NCI-H524 treated with DMSO at 0.1 percent for 48 hours (cell line): ENCODE measurements around the gene DTNB.
"Not testable (repeated sequence)": the region's sequence is repeated elsewhere in the genome, so short reads cannot be mapped to it uniquely, and the experiment has no call there.

ENCODE experiments used
- DNase-seq: peaks from one replicate; lab custom pipeline; 2025; lab: John Stamatoyannopoulos, UW

The DTNB gene

DNA sequence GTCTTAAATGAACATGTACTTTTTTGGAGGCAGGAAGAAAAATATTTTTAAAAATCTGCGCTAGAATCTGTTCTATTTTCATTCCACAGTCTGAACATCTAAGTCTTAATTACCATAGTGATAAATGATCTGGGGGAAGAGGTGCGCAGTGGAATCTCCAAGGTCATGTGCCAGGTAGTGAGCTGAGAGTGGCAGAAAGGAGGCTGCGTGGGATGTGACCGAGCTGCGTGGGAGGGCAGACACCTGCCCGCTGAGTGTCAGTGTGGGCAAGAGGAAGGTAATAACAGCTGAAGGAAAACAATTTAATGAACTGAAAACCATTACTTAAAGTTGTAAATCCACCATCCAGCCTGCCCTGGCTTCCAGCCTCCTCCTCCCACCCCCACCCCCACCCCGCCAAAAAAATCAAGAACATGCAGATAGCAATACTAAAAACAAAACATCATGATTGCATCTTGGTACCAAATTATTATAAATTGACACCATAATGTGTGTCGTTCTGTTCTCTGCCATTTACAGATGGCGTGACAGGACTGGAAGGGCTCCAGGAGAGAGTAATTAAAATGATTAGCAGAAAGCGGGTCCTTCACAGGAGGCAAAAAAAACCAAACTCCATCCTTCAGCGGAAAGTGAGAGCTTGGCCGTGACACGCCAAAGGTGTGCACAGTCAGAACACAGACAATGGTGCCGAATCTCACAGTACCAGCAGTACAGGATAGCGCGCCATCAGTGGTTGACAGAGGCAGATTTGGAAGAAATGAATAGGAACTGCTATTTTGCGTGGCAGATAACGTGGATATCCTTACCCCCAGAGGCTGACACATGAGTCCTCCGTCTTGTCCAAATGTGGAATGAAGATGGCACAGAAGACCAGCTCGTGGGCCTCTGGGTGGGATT is 11.4 kb upstream of the DTNB start:
- no peak for DNase-seq

DNA sequence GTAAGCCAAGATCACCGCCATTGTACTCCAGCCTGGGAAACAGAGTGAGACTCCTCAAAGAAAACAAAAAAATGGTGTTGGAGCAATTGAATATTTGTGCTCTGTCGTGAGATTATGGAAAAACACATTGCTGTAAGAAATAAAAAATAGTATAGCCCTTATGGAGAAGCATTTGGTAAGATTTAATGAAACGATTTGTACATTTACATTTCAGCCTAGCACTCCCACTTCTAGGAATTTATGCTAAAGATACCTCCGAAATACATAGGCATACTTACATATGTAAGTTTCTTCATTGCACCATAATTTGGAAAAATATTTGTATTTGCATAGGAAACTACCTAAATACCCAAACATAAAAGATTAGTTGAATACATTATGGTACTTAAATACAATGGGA is 8.7 kb upstream of the DTNB start:
- no peak for DNase-seq

DNA sequence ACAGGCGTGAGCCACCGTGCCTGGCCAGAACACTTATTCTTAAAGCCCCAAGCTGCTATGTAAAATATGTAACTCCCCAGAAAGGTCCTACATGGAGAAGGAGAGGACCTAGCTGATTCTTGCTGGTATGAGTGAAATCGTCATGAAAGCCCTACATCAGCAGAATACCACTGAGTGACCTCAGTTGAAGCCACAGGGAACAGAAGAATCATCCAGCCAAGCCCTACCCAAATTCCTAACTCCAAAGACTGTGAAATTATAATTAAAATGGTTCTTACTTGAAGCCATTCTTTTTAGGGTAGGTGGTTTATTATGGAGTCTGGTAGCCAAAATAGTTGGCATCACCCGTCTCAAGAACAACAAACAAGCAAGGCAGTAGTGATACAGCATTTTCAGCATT is 4.5 kb upstream of the DTNB start:
- no peak for DNase-seq

DNA sequence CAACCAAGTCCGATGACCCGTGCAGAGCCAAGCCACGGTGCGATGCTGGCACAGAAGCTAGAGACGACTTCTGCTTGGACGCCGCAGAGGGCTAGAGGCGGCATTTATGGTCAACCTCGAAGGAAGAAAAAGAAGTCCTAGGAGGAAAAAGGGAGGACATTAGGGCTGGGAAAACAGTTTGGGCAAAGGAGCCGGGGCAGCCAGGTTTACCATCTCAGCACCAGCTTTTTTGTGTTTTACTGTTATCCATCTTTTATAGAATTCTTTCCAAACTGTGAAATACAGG is 643 bp upstream of the DTNB start:
- no peak for DNase-seq

DNA sequence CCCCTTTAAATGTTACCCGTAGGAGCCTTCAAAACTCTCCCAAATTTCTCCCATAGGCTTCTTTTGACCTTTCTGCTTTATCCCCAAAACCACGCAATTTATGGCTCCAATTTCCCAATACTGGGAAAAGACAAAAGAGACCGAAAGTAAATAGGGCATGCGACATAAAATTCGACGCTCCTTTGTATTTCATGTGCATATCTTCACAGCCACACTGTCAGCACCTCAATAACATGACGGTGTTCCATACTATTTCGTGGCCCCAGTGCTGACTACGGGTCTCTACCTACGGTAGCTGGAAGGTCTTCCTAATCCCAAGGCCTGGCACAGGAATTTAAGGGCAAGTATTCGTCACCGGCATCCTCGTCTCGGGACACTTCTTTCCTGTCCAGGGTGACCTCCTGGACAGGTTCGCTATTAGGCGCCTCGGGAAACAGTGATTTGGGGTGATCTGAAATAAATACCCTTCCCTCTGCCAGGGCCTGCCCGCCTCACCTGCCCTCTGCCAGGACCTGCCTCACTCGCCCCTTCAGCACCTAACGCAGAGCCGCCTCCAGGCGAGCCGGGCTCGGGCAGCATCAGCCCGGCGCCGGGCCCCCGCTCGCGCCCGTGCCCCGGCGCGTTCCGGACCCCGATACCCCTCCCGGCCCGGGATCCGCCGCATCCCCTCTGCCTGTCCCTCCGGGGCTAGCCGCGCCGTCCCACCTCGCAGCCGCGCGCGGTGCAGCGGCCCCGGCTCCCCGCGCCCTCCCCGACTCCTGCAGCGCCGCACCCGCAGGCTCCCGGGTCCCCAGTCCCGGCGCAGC is 680 bp downstream of the DTNB start:
- DNase-seq: no peak

DNA sequence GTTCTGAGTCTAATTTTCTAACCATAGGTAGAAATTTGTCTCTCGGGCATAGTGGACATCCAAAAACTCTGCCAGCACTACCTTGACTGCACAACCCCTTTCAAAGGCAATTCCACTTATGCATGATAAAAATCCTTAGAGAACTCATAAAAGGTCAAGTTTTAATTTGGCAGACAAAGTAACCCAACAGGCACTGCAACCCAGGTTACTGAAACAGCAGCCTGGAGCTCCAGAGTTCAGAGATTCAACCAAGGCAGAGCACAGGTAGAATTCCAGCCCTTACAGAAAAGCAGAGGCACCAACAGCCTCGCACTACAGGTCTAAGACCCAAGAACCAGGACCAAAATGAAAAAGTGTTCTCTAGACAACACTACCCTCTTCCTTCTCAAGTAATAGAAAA is 1.8 kb downstream of the DTNB start:
- no peak for DNase-seq

DNA sequence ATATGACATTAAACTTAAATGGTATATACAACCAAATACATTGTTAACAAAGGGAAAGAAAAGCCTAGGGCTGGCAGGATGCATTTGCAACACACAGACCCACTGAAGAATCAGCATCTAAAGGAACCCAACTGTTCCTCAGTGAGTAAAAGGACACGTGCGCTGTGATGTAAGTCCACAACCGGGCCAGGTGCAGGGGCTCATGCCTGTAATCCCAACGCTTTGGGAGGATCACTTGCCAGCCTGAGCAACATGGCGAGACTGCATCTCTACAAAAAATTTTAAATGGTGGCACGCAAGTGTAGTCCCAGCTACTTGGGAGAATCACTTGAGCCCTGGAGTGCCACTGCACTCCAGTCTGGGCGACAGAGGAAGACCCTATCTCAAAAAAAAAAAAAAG is 3.9 kb downstream of the DTNB start:
- DNase-seq: no peak

DNA sequence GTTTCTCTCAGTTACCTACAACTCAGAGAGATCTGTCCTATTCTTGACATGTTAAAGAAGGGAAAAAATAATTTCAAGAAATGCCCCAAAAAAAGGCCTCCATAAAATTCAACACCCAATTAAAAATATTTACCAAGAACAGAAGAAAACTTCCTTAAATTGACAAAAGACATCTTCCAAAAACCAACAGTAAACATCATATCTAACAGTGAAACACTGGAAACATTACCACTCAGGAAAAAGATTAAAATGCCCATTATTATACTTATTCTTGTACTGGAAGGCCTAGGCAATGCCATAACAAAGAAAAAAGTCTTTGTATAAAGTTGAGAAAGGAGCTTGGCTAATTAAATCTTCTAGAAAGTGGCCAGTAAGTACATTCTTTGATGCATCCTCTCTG is 7.2 kb downstream of the DTNB start:
- no peak for DNase-seq

DNA sequence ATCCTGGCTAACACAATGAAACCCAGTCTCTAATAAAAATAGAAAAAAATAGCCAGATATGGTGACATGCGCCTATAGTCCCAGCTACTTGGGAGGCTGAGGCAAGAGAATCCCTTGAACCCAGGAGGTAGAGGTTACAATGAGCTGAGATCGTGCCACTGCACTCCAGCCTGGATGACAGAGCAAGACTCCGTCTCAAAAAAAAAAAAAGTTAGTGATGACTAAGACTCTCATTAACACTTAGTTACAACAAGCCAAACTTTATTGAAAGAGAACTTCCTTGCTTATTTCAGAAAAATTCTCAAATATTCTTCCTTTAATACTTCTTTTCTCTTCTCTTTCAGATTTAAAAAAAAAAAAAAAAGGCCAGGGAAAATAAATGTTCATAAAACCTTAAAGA is 7.9 kb downstream of the DTNB start:
- DNase-seq: not testable (repeated sequence)

DNA sequence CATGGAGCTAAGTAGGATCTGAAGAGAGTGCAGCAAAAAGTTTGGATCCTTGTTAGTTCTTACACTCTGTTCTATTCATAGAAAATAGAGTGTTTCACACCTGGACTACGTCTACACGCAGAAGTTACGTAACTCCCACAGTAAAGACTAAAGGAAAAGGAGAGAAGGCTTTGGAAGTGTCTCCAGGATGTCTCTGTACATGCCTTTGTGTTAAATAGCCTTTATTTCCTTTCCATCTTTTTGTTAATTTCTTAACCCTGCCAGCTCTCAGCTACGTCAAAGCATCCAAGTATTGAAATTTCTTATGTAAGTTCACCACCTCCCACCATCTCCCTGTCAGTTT is 8.4 kb downstream of the DTNB start:
- no peak for DNase-seq

DNA sequence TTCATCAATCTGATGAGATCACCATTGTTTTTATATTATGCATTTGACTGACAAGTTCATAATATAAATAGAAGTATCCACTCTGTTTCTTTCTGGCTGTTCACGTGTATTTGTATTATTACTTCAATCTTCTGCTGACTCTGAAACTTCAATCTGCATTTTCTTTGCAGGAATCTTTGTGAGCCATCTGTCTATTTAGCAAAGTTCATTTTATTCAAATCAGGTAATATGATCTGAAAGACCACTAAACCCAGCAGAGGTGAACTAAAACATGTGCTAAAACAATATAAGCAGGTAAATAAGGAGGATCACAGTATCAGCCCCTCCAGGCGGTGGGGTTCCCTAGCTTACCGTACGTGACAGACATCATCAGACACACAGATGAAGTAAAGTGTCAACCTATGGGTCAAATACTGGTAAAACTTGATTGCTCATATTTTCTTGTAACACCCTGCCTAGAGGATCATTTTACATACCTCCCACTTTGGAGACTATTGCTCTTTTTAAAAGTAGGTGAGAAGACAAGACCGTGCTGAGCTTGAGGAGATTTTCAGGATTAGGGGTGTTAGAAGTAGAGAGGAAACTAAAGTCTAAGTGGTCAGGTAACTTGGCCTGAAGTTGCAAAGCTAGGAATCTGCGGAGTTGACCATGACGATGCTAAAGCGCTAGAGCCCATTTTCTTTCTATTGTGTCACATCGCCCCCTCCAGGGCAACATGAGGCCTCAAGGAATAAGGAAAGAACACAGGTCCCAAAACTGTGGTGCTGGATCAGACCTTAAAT is 9.0 kb downstream of the DTNB start:
- peak; percentile 80 for DNase-seq

DNA sequence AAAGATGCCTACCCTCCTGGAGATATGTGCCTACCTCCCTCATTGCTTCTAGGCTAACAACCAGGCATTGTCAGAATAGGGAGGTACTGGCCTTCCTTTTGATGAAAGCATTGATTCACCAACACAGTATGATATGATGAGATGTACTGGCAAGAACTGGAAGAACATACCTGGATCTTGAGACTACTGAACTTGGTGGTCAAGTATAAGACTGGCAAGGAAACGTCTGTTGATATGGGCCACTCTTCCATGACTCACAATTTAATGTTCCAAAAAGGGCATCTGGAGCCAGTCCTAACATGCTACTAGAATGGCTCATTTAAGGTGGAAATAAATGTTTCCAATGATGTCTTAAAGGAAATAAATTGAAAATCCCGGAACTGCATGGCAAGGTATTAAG is 18.1 kb downstream of the DTNB start:
- DNase-seq: no peak

DNA sequence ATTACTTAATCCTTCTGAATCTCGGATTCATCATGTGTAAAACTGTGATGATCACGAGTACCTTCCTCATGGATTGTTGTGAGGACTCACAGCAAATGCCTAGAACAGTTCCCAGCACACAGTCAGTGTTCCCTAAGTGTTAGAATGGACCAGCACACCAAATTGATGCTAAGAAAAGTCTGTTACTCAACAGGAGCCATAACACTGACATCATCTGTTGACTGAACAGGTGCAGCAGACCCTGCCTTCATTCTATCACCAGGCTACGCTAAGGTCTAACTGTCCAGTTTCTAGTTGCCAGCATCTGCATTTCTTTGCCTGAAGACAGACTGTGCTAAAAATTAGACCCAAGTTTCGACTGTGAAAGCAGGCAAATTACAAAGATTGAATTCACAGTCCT is 18.6 kb downstream of the DTNB start:
- no peak for DNase-seq

DNA sequence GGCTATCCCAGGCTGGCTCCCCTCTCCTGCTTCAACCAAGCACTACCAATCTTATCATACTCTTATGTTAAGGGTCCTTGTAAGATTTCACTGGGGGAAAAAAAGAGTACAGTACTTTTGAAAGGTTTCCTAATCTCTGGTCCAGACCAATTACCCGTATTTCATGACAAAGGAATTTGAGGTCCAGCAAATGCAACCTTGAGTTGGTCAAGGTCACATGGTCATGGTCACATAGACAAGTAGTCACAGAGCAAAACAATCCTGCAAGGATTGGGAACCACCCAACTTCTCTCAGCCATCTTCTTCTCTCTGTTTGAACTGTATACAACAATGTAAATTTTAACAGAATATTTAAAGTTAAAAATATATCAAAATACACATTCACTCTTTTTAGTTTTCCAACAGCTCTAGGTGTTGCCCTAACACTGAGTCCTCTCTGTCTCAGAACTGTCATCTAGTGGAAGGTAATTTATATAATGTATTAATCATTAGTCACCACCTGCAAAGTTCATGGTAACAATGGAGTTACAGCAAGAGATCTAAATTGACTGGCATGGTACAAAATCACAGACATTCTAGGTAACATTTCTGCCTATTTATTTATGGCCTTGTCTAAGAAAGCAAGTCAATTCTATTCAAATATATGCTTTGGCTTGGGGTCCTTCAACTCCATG is 21.5 kb downstream of the DTNB start:
- DNase-seq: no peak

DNA sequence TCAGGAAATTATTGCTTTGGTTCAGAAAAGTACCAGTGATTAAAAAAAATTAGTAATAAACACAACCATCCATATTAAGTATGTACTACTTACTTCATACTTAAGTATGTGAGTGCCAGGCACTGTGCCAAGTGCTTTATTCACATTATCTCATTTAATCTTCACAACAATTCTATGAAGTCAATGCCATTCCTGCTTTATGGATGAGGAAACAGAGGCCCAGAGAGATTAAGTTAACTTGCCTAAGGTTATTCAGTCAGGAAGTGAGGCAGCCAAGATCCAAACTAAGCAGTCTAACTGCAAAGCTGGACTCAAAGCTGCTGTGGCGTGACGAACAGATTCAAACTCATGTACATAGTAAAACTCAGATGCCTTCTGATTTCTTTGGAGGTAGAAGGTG is 22.3 kb downstream of the DTNB start:
- DNase-seq: no peak

DNA sequence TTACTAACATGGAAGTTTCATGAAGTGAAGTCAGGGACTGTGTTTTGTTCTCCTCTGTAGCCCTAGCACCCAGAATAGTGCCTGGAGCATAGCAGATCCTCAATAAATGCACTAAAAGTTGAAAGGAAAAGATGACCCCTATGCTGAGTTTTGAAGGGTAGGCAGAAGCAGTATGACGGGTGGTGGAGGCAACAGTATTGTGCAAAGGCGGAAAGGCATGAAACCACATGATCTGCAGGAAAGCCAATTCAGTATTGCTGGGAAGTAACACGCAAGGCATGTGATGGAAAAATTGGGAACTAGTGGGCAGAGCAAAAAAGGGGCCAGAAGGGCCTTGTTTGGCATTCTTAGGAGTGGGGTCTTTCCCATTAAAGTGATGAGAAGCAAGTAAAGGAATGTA is 23.1 kb downstream of the DTNB start:
- no peak for DNase-seq

DNA sequence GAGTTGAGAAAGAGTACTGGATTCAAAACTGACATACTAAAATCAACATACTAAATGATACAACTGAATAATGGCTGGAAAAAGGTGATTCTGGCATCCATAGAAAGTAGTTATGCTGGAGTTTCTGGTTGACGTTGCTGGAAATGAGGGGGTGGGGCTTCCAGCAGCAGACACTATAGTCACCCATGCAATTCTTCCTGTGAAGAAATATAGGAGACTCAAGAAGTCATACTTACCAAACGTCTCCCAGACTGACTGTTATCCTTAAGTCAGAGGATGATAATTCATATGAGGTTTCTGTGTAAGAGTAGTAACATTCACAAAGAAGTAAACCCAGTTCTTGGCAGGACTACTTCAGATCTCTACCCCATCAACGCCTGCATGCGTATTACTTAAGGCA is 23.6 kb downstream of the DTNB start:
- DNase-seq: no peak

DNA sequence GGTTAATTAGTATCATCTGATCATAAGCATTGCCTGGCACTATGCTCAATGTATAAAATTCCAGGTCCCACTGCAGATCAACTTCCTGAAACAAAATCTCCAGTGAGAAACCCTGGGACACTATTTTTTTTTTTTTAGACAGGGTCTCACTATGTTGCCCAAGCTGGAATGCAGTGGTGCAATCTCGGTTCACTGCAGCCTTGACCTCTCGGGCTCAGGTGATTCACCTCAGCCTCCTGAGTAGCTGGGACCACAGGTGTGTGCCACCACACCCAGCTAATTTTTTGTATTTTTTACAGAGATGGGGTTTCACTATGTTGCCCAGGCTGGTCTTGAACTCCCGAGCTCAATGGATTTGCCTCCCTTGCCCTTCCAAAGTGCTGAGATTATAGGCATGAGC is 31.1 kb downstream of the DTNB start:
- no peak for DNase-seq

DNA sequence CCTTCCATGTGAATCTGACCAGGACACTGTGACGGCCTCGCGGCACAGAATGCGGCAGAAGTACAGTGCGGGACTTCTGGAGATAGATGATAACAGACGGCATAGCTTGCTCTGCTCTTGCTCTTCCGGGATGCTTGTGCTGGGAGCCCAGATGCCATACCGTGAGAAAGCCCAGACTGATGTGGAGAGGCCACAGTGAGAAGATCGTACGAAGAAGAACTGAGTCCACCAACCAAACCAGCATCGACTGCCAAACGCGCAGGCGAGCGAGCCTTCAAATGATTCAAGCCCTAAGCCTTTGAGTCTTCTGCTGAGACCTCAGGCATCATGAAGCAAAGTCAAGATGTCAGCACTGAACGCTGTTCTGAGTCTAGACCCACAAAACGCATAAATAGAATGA is 33.7 kb downstream of the DTNB start:
- no peak for DNase-seq

DNA sequence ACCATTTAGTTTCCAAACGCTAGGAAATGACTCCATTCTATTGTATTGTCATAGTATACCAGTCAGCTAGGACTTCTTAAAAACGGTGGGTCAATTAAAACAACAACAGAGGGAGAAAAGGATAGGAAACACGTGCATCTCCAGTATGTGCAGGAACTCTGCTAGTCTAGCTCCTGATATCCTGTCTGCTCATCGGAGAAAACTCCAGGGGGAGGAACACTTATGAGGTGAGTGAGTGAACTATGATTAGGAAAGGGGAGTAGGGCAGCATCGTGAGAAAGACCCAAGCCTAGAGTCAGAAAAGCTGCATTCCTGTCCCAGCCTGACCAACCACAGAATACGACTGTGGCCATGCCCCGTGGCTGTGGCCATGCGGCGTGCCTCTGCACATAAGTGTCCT is 34.2 kb downstream of the DTNB start:
- no peak for DNase-seq

DNA sequence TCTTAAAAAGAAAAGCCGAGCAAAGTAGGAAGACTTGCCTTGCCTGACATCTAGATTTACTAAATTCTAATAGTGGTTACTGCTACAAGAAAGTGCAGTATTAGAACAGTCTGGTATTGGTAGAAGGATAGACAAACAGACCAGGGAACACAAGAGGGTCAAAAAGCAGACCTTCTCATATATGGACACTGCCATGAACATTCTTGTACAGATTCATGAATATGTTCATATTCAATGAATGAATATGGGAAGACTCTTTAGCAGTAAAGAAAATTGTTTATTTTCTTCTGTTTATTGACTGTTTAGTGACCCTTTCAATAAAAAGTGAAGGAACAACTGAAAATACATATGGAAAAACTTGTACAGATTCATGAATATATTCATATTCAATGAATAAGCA is 37.6 kb downstream of the DTNB start:
- no peak for DNase-seq

DNA sequence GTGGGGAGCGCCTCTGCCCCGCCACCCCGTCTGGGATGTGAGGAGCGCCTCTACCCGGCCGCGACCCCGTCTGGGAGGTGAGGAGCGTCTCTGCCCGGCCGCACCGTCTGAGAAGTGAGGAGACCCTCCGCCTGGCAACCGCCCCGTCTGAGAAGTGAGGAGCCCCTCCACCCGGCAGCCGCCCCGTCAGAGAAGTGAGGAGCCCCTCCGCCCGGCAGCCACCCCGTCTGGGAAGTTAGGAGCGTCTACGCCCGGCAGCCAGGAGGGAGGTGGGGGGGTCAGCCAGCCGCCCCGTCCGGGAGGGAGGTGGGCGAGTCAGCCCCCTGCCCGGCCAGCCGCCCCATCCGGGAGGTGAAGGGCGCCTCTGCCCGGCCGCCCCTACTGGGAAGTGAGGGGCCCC is 39.6 kb downstream of the DTNB start:
- DNase-seq: not testable (repeated sequence)
